ENCODE results near the gene BICD1.

DNA sequence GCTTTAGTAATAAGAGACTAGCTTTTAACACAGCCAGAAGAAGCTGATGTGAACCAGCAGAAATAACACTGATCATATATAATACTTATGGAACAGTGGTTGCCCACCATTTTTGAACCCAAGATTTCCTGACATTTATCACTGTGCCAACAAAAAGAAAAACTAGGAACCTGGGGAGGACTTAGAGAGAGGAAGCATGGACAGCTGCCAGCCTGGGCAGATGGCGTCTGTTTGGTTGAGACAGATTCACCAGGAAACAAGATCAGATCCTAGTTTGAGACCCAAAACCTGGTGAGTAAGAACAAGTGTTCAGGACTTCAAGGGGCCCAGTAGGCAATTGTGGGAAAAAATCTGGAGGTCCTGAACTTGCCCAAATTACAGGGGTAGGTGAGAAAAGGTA lies 95.3 kb downstream of the BICD1 start:
- TF ChIP-seq, protein P1, sequence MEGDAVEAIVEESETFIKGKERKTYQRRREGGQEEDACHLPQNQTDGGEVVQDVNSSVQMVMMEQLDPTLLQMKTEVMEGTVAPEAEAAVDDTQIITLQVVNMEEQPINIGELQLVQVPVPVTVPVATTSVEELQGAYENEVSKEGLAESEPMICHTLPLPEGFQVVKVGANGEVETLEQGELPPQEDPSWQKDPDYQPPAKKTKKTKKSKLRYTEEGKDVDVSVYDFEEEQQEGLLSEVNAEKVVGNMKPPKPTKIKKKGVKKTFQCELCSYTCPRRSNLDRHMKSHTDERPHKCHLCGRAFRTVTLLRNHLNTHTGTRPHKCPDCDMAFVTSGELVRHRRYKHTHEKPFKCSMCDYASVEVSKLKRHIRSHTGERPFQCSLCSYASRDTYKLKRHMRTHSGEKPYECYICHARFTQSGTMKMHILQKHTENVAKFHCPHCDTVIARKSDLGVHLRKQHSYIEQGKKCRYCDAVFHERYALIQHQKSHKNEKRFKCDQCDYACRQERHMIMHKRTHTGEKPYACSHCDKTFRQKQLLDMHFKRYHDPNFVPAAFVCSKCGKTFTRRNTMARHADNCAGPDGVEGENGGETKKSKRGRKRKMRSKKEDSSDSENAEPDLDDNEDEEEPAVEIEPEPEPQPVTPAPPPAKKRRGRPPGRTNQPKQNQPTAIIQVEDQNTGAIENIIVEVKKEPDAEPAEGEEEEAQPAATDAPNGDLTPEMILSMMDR (IDR thresholded peaks at IDR 0.05; ENCODE audit: low read depth, low read length, missing input control) = no peak
- TF ChIP-seq TAF1 (conservative IDR thresholded peaks at IDR 0.05) = no peak
